Activated T-helper 2 cell treated with anti-CD3 and anti-CD28 coated beads, Interferon-gamma antibody, Interleukin-2, Interleukin-4, amounts not matched to agents 10 μg/mL and 5 μg/mL and 100 μg/mL, durations not matched to agents 14 hours and 24 hours and 36 hours (primary cell): ENCODE measurements around the gene F10. TPM values are rescaled to one million over a fixed set of nuclear protein-coding genes. Genes with fewer than 3 reads are reported as not detected.

Source experiments
- DNase-seq: peaks from one replicate; pipeline ENCODE4 v3.0.0; 2021; ENCODE audit warnings: low spot score
- H3K27ac Mint-ChIP-seq: one replicate; pipeline ENCODE4 v1.8.0; 2021; ENCODE audit warnings: mixed read lengths
- H3K27me3 Mint-ChIP-seq: one replicate; pipeline ENCODE4 v1.8.0; 2021; ENCODE audit warnings: low read depth, mixed read lengths
- H3K36me3 Mint-ChIP-seq: one replicate; pipeline ENCODE4 v1.8.0; 2021; ENCODE audit warnings: low read depth, mixed read lengths
- H3K4me1 Mint-ChIP-seq: one replicate; pipeline ENCODE4 v1.8.0; 2021; ENCODE audit warnings: low read depth, mixed read lengths
- H3K4me3 Mint-ChIP-seq: one replicate; pipeline ENCODE4 v1.8.0; 2021; ENCODE audit warnings: low read depth, mild to moderate bottlenecking, moderate library complexity, mixed read lengths
- H3K9me3 Mint-ChIP-seq: one replicate; pipeline ENCODE4 v1.8.0; 2021; ENCODE audit warnings: mixed read lengths
- intact Hi-C: fragments of 100-400 bp; cut with micrococcal nuclease; formaldehyde crosslinking; loops from one replicate; pipeline ENCODE4 v1.15.1; 2023
- total RNA-seq: library from RNA; stranded (reverse); gene quantifications from 2 replicates; pipeline ENCODE4 v1.2.3, GENCODE V29; 2022

The F10 gene
- total RNA-seq, 1 donor from 2014 or later: not detected

GRCh38 chr13:113147206-113147605, 24.6 kb downstream of the F10 start:
- Mint-ChIP-seq H3K36me3 (no peaks in the 10 kb centered on the region), H3K9me3 (no peaks in the 10 kb centered on the region), H3K4me1 (peaks cover 2% of the 10 kb centered on the region), H3K4me3 (no peak overlapping the region), H3K27ac (no peak overlapping the region), H3K27me3 (peaks cover 13% of the 10 kb centered on the region)
- intact Hi-C loops: no loop called here
- DNase-seq: no peak

- Mint-ChIP-seq H3K4me1 (peaks cover 9% of the 10 kb centered on the region), H3K4me3 (no peak overlapping the region), H3K9me3 (no peaks in the 10 kb centered on the region), H3K36me3 (peaks cover 3% of the 10 kb centered on the region), H3K27ac (no peak overlapping the region), H3K27me3 (peaks cover 21% of the 10 kb centered on the region)
- no peak for DNase-seq
- intact Hi-C loops: no loop called here
Measured at GRCh38 chr13:113148407-113148806, 25.8 kb downstream of the F10 start.

- H3K36me3 Mint-ChIP-seq: peaks cover 3% of the 10 kb centered on the region
- peaks cover 21% of the 10 kb centered on the region for H3K27me3 Mint-ChIP-seq
- intact Hi-C loops: no loop called here
- DNase-seq: no peak
- no peak overlapping the region for H3K4me3 Mint-ChIP-seq
- no peak overlapping the region for H3K27ac Mint-ChIP-seq
- peaks cover 9% of the 10 kb centered on the region for H3K4me1 Mint-ChIP-seq
- H3K9me3 Mint-ChIP-seq: no peaks in the 10 kb centered on the region
Measured at GRCh38 chr13:113148940-113149503, 26.4 kb downstream of the F10 start.

GRCh38 chr13:113149711-113150549, 27.3 kb downstream of the F10 start:
- peaks cover 3% of the 10 kb centered on the region for H3K9me3 Mint-ChIP-seq
- H3K27ac Mint-ChIP-seq: no peak overlapping the region
- peaks cover 21% of the 10 kb centered on the region for H3K27me3 Mint-ChIP-seq
- peaks cover 3% of the 10 kb centered on the region for H3K36me3 Mint-ChIP-seq
- H3K4me3 Mint-ChIP-seq: no peak overlapping the region
- intact Hi-C loops: no loop called here
- DNase-seq: no peak
- H3K4me1 Mint-ChIP-seq: peaks cover 13% of the 10 kb centered on the region

- intact Hi-C loops: no loop called here
- Mint-ChIP-seq H3K4me3 (peak overlapping the region; percentile 26), H3K27ac (no peak overlapping the region), H3K9me3 (peaks cover 11% of the 10 kb centered on the region), H3K4me1 (peaks cover 14% of the 10 kb centered on the region), H3K27me3 (peaks cover 28% of the 10 kb centered on the region), H3K36me3 (peaks cover 9% of the 10 kb centered on the region)
- DNase-seq: no peak
Measured at GRCh38 chr13:113150550-113151365, 28.2 kb downstream of the F10 start.

GRCh38 chr13:113151745-113152690, 29.4 kb downstream of the F10 start:
- Mint-ChIP-seq H3K36me3 (peaks cover 9% of the 10 kb centered on the region), H3K27me3 (peaks cover 28% of the 10 kb centered on the region), H3K4me1 (peaks cover 14% of the 10 kb centered on the region), H3K9me3 (peaks cover 14% of the 10 kb centered on the region), H3K27ac (no peak overlapping the region), H3K4me3 (peak overlapping the region; percentile 80)
- no peak for DNase-seq
- intact Hi-C loops: no loop called here

GRCh38 chr13:113152691-113152983, 30.0 kb downstream of the F10 start:
- Mint-ChIP-seq H3K4me3 (peak overlapping the region; percentile 80), H3K4me1 (peaks cover 14% of the 10 kb centered on the region), H3K36me3 (peaks cover 9% of the 10 kb centered on the region), H3K9me3 (peaks cover 18% of the 10 kb centered on the region), H3K27me3 (peaks cover 31% of the 10 kb centered on the region), H3K27ac (peak overlapping the region; percentile 59)
- intact Hi-C loops: no loop called here
- DNase-seq: no peak

GRCh38 chr13:113152984-113153809, 30.6 kb downstream of the F10 start:
- H3K4me3 Mint-ChIP-seq: peak overlapping the region; percentile 80
- peaks cover 14% of the 10 kb centered on the region for H3K4me1 Mint-ChIP-seq
- peaks cover 31% of the 10 kb centered on the region for H3K27me3 Mint-ChIP-seq
- peaks cover 9% of the 10 kb centered on the region for H3K36me3 Mint-ChIP-seq
- no peak for DNase-seq
- H3K9me3 Mint-ChIP-seq: peaks cover 18% of the 10 kb centered on the region
- peak overlapping the region; percentile 59 for H3K27ac Mint-ChIP-seq
- intact Hi-C loops: no loop called here

GRCh38 chr13:113153810-113154748, 31.5 kb downstream of the F10 start:
- Mint-ChIP-seq H3K4me3 (peak overlapping the region; percentile 68), H3K4me1 (peaks cover 14% of the 10 kb centered on the region), H3K27ac (no peak overlapping the region), H3K9me3 (peaks cover 18% of the 10 kb centered on the region), H3K36me3 (peaks cover 9% of the 10 kb centered on the region), H3K27me3 (peaks cover 31% of the 10 kb centered on the region)
- DNase-seq: peak; percentile 43
- intact Hi-C loops: loop anchor here (2.0 kb wide), 1 partner anchor 55 kb away; the partner anchor contains the start of genes CUL4A and PCID2

GRCh38 chr13:113155201-113155600, 32.6 kb downstream of the F10 start:
- H3K27me3 Mint-ChIP-seq: peaks cover 31% of the 10 kb centered on the region
- H3K36me3 Mint-ChIP-seq: peaks cover 9% of the 10 kb centered on the region
- peaks cover 18% of the 10 kb centered on the region for H3K4me1 Mint-ChIP-seq
- intact Hi-C loops: loop anchor here (2.0 kb wide), 1 partner anchor 54 kb away; the partner anchor contains the start of genes CUL4A and PCID2
- no peak overlapping the region for H3K4me3 Mint-ChIP-seq
- no peak for DNase-seq
- H3K27ac Mint-ChIP-seq: no peak overlapping the region
- H3K9me3 Mint-ChIP-seq: peaks cover 18% of the 10 kb centered on the region
